HepG2 (cell line): ENCODE data around the gene ADCY7. TPM values are rescaled to one million over a fixed set of nuclear protein-coding genes. Genes with fewer than 3 reads are reported as not detected.

Experiments
- FOXO1 ChIP-seq: sonication (generic); formaldehyde crosslinking; IDR thresholded peaks from 2 replicates; pipeline ENCODE4 v1.4.0; 2020; ENCODE audit warnings: missing genetic modification reagents
- GFI1 ChIP-seq: sonication (generic); formaldehyde crosslinking; IDR thresholded peaks from 2 replicates; pipeline ENCODE4 v1.5.0; 2020; ENCODE audit warnings: missing genetic modification reagents, mild to moderate bottlenecking, borderline replicate concordance
- GLI4 ChIP-seq: sonication (generic); formaldehyde crosslinking; IDR thresholded peaks from 2 replicates; pipeline ENCODE4 v1.5.1; 2020; ENCODE audit warnings: missing genetic modification reagents, mild to moderate bottlenecking, moderate library complexity, borderline replicate concordance
- JARID2 ChIP-seq: sonication (generic); formaldehyde crosslinking; IDR thresholded peaks from 2 replicates; pipeline ENCODE4 v1.8.1; 2023; ENCODE audit warnings: missing genetic modification reagents, inconsistent platforms; ENCODE audit not compliant: insufficient replicate concordance
- KDM5B ChIP-seq: sonication (generic); formaldehyde crosslinking; IDR thresholded peaks from 2 replicates; pipeline ENCODE4 v1.4.0; 2020; ENCODE audit warnings: missing genetic modification reagents, mild to moderate bottlenecking, borderline replicate concordance
- NFATC3 ChIP-seq: sonication (generic); formaldehyde crosslinking; IDR thresholded peaks from 2 replicates; pipeline ENCODE4 v1.5.1; 2020; ENCODE audit warnings: mild to moderate bottlenecking, missing genetic modification reagents
- SSRP1 ChIP-seq: IDR thresholded peaks from 2 replicates; pipeline ENCODE4 v1.6.1; 2016; ENCODE audit warnings: control low read depth
- ZBTB34 ChIP-seq: sonication (generic); formaldehyde crosslinking; IDR thresholded peaks from 2 replicates; pipeline ENCODE4 v1.8.0; 2022; ENCODE audit warnings: mild to moderate bottlenecking, missing genetic modification reagents
- ZNF337 ChIP-seq: sonication (generic); formaldehyde crosslinking; IDR thresholded peaks from 2 replicates; pipeline ENCODE4 v1.5.1; 2020; ENCODE audit warnings: missing genetic modification reagents, low read depth, mild to moderate bottlenecking, borderline replicate concordance
- ZNF572 ChIP-seq: sonication (generic); formaldehyde crosslinking; IDR thresholded peaks from 2 replicates; pipeline ENCODE4 v1.5.1; 2020; ENCODE audit warnings: mild to moderate bottlenecking, missing genetic modification reagents
- ZNF710 ChIP-seq: sonication (generic); formaldehyde crosslinking; IDR thresholded peaks from 2 replicates; pipeline ENCODE4 v1.5.0; 2020; ENCODE audit warnings: mild to moderate bottlenecking, missing genetic modification reagents, borderline replicate concordance
- ZNF747 ChIP-seq: sonication (generic); formaldehyde crosslinking; IDR thresholded peaks from 2 replicates; pipeline ENCODE4 v1.8.1; 2023; ENCODE audit warnings: missing genetic modification reagents, mild to moderate bottlenecking, borderline replicate concordance
- ZSCAN29 ChIP-seq: sonication (generic); formaldehyde crosslinking; conservative IDR thresholded peaks from 2 replicates; pipeline ENCODE4 v1.4.0; 2020; ENCODE audit warnings: mild to moderate bottlenecking, missing genetic modification reagents
- polyA plus RNA-seq, 8 experiments: library from polyadenylated mRNA; depleted of rRNA in 3 of 8; stranded (reverse) in 7 of 8; unstranded in 1 of 8; fragments of >200 nt; fragmentation: Illumina TruSeq in 4 of 8; extraction: Trizol in 4 of 8; gene quantifications; 2 replicates each; pipeline versions ENCODE4 v1.2.1 to v1.2.3, GENCODE V29; 2011 to 2016; ENCODE audit warnings: low read depth in 4 of 8, missing spikeins in 1 of 8, mixed read lengths in 1 of 8; ENCODE audit not compliant: insufficient read depth in 1 of 8
- total RNA-seq, 5 experiments: library from RNA; depleted of rRNA; stranded (reverse); fragments of >200 nt; fragmentation: Illumina TruSeq; extraction: Trizol; gene quantifications; 2 replicates each; pipeline ENCODE4 v1.2.3, GENCODE V29; 2016; ENCODE audit warnings: low read depth in 1 of 5
- TF ChIP-seq, protein P1 (sequence below): sonication (generic); formaldehyde crosslinking; IDR thresholded peaks from 2 replicates; pipeline ENCODE4 v1.8.0; 2023; ENCODE audit warnings: mild to moderate bottlenecking, missing genetic modification reagents
- TF ChIP-seq, protein P2 (sequence below), 2 experiments: sonication (generic) in 1 of 2; formaldehyde crosslinking in 1 of 2; IDR thresholded peaks; 2 replicates each; pipeline versions ENCODE4 v1.4.0 to v1.6.1; 2016 to 2020; ENCODE audit warnings: borderline replicate concordance in 1 of 2, low read depth in 1 of 2, mild to moderate bottlenecking in 1 of 2, missing genetic modification reagents in 1 of 2

Gene ADCY7
- total and polyA plus RNA-seq, 2 of the 13 experiments (the other 11 are each of a cell fraction or from before 2014, with no cell fraction given), result 2.2 to 4.3 TPM

- TF ChIP-seq ZNF572 (CRISPR knock-in tag) (0 out of 2 replicates have a peak, but pooled peaks have one; percentile 67), FOXO1 (CRISPR knock-in tag) (no peak; the same call in 1 of the 2 replicates), KDM5B (CRISPR knock-in tag) (peak; percentile 63; the same call in 1 of the 2 replicates), GLI4 (peak; percentile 29; the same call in 1 of the 2 replicates), SSRP1 (0 out of 2 replicates have a peak, but pooled peaks have one; percentile 17), GFI1 (CRISPR knock-in tag) (no peak), ZBTB34 (0 out of 2 replicates have a peak, but pooled peaks have one; percentile 25), NFATC3 (CRISPR knock-in tag) (no peak), ZNF337 (0 out of 2 replicates have a peak, but pooled peaks have one; percentile 58), ZNF710 (CRISPR knock-in tag) (peak; percentile 16; the same call in 1 of the 2 replicates), JARID2 (peak; percentile 8), ZSCAN29 (0 out of 2 replicates have a peak, but pooled peaks have one; percentile 66), ZNF747 (CRISPR knock-in tag) (0 out of 2 replicates have a peak, but pooled peaks have one; percentile 67)
- TF ChIP-seq, protein P1, sequence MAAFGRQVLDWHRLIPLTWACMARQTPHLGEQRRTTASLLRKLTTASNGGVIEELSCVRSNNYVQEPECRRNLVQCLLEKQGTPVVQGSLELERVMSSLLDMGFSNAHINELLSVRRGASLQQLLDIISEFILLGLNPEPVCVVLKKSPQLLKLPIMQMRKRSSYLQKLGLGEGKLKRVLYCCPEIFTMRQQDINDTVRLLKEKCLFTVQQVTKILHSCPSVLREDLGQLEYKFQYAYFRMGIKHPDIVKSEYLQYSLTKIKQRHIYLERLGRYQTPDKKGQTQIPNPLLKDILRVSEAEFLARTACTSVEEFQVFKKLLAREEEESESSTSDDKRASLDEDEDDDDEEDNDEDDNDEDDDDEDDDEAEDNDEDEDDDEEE, result no peak
- TF ChIP-seq, protein P2, sequence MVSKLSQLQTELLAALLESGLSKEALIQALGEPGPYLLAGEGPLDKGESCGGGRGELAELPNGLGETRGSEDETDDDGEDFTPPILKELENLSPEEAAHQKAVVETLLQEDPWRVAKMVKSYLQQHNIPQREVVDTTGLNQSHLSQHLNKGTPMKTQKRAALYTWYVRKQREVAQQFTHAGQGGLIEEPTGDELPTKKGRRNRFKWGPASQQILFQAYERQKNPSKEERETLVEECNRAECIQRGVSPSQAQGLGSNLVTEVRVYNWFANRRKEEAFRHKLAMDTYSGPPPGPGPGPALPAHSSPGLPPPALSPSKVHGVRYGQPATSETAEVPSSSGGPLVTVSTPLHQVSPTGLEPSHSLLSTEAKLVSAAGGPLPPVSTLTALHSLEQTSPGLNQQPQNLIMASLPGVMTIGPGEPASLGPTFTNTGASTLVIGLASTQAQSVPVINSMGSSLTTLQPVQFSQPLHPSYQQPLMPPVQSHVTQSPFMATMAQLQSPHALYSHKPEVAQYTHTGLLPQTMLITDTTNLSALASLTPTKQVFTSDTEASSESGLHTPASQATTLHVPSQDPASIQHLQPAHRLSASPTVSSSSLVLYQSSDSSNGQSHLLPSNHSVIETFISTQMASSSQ (IDR thresholded peaks at IDR 0.05; ENCODE audit: low read depth), result no peak
- TF ChIP-seq, protein P2 (CRISPR knock-in tag; IDR thresholded peaks at IDR 0.05; ENCODE audit: borderline replicate concordance), result peak; percentile 47; the same call in 1 of the 2 replicates
These were observed 31.1 kb downstream of the ADCY7 start (continued) for GRCh38 chr16:50297301-50298074.
